ENCODE results near the gene WDR74. TPM values are rescaled to one million over a fixed set of nuclear protein-coding genes. Genes with fewer than 3 reads are reported as not detected.
"Not testable (repeated sequence)": the region's sequence is repeated elsewhere in the genome, so short reads cannot be mapped to it uniquely, and the experiment has no call there.

WDR74 gene
- total and polyA plus RNA-seq, 9 of the 15 experiments (the other 6 are each of a cell fraction or from before 2014, with no cell fraction given): 32.7 to 210 (median 114) TPM

DNA sequence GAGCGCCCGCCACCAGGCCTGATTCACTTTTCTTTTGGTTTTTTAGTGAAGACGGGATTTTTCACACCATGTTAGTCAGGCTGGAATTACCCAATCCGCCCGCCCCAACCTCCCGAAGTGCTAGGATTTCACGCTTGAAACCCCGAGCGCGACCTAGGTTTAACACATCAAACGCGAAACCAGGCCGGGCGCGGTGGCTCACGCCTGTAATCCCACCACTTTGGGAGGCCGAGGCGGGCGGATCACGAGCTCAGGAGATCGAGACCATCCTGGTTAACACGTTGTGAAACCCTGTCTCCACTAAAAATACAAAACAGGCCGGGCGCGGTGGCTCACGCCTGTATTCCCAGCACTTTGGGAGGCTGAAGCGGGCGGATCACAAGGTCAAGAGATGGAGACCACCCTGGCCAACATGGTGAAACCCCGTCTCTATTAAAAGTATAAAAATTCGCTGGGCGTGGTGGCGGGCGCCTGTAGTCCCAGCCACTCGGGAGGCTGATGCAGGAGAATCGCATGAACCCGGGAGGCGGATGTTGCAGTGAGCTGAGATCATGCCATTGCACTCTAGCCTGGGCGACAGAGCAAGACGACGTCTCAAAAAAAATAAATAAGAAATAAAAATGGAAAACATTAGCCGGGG is 1.5 kb upstream of the WDR74 start (continued):
- TF ChIP-seq, protein P1, sequence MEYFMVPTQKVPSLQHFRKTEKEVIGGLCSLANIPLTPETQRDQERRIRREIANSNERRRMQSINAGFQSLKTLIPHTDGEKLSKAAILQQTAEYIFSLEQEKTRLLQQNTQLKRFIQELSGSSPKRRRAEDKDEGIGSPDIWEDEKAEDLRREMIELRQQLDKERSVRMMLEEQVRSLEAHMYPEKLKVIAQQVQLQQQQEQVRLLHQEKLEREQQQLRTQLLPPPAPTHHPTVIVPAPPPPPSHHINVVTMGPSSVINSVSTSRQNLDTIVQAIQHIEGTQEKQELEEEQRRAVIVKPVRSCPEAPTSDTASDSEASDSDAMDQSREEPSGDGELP (CRISPR knock-in tag; IDR thresholded peaks at IDR 0.05; ENCODE audit: borderline replicate concordance): peak; percentile 84
- peak; percentile 91 for TF ChIP-seq FUS (optimal IDR thresholded peaks at IDR 0.05; ENCODE audit: low read depth, low read length)
- TF ChIP-seq ZNF165 (CRISPR knock-in tag; IDR thresholded peaks at IDR 0.05; ENCODE audit: borderline replicate concordance): 0 out of 2 replicates have a peak, but pooled peaks have one; percentile 15
- TF ChIP-seq RBM14 (IDR thresholded peaks at IDR 0.05; ENCODE audit: borderline replicate concordance, insufficient read depth, low read depth, low read length): 0 out of 2 replicates have a peak, but pooled peaks have one; percentile 92
- TF ChIP-seq, protein P2, sequence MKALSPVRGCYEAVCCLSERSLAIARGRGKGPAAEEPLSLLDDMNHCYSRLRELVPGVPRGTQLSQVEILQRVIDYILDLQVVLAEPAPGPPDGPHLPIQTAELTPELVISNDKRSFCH (CRISPR knock-in tag; IDR thresholded peaks at IDR 0.05): not testable (repeated sequence)
- TF ChIP-seq, protein P2 (tag; IDR thresholded peaks at IDR 0.05): peak; percentile 18; the same call in 1 of the 2 replicates
- TF ChIP-seq NRF1 (conservative IDR thresholded peaks at IDR 0.05 in 1 of 2, IDR thresholded peaks at IDR 0.05 in 1 of 2): peak in 1 of 2 experiments; percentile 52; a peak in 2 of 4 replicates
- TF ChIP-seq, protein P3, sequence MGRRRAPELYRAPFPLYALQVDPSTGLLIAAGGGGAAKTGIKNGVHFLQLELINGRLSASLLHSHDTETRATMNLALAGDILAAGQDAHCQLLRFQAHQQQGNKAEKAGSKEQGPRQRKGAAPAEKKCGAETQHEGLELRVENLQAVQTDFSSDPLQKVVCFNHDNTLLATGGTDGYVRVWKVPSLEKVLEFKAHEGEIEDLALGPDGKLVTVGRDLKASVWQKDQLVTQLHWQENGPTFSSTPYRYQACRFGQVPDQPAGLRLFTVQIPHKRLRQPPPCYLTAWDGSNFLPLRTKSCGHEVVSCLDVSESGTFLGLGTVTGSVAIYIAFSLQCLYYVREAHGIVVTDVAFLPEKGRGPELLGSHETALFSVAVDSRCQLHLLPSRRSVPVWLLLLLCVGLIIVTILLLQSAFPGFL (CRISPR knock-in tag; IDR thresholded peaks at IDR 0.05): peak; percentile 95; the same call in 1 of the 2 replicates
- TF ChIP-seq TOE1 (IDR thresholded peaks at IDR 0.05; ENCODE audit: borderline replicate concordance); BRCA1 (IDR thresholded peaks at IDR 0.05): not testable (repeated sequence)
- peak; percentile 63; the same call in 1 of the 2 replicates for TF ChIP-seq TOE1 (CRISPR knock-in tag; IDR thresholded peaks at IDR 0.05; ENCODE audit: borderline replicate concordance, low read depth)
- TF ChIP-seq CEBPG (CRISPR knock-in tag; IDR thresholded peaks at IDR 0.05): 0 out of 2 replicates have a peak, but pooled peaks have one; percentile 16
- peak; percentile 31 to 71; a peak in 2 of 4 replicates for TF ChIP-seq CEBPG (tag; conservative IDR thresholded peaks at IDR 0.05 in 1 of 2, IDR thresholded peaks at IDR 0.05 in 1 of 2)
- peak; percentile 32 for TF ChIP-seq CHD1 (IDR thresholded peaks at IDR 0.05; ENCODE audit: low read length)
- 0 out of 2 replicates have a peak, but pooled peaks have one; percentile 62 for TF ChIP-seq BRCA1 (CRISPR knock-in tag; IDR thresholded peaks at IDR 0.05)
- TF ChIP-seq FOXK1 (CRISPR knock-in tag; IDR thresholded peaks at IDR 0.05; ENCODE audit: borderline replicate concordance): peak; percentile 90; the same call in 1 of the 2 replicates
- TF ChIP-seq, protein P4, sequence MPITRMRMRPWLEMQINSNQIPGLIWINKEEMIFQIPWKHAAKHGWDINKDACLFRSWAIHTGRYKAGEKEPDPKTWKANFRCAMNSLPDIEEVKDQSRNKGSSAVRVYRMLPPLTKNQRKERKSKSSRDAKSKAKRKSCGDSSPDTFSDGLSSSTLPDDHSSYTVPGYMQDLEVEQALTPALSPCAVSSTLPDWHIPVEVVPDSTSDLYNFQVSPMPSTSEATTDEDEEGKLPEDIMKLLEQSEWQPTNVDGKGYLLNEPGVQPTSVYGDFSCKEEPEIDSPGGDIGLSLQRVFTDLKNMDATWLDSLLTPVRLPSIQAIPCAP (CRISPR knock-in tag; IDR thresholded peaks at IDR 0.05; ENCODE audit: borderline replicate concordance): peak; percentile 45; the same call in 1 of the 2 replicates
- TF ChIP-seq TEAD1 (CRISPR knock-in tag; IDR thresholded peaks at IDR 0.05): 0 out of 4 replicates have a peak, but pooled peaks of 1 of the 2 experiments have one; percentile 24

Measured in K562 (cell line).